Endodermal cell (in vitro differentiated cells): ENCODE results near the gene LANCL2. TPM values are rescaled to one million over a fixed set of nuclear protein-coding genes. Genes with fewer than 3 reads are reported as not detected.
"Not testable (repeated sequence)": the region's sequence is repeated elsewhere in the genome, so short reads cannot be mapped to it uniquely, and the experiment has no call there.

ENCODE experiments used
- DNase-seq: peaks from one replicate; pipeline ENCODE4 v3.0.0-alpha.2; 2017
- H3K27ac ChIP-seq: 2 replicates; pipeline ENCODE4 v1.5.1; 2013; ENCODE audit warnings: mild to moderate bottlenecking, low read depth, low read length, moderate library complexity
- H3K27me3 ChIP-seq: 2 replicates; pipeline ENCODE4 v1.6.1; 2013; ENCODE audit warnings: mild to moderate bottlenecking, low read length, moderate library complexity; ENCODE audit not compliant: insufficient read depth, control insufficient read depth, poor library complexity, severe bottlenecking
- H3K36me3 ChIP-seq: 2 replicates; pipeline ENCODE4 v1.7.0; 2013; ENCODE audit warnings: mild to moderate bottlenecking, low read length, moderate library complexity; ENCODE audit not compliant: control insufficient read depth, insufficient read depth
- H3K4me1 ChIP-seq: one replicate; pipeline ENCODE4 v1.7.0; 2013; ENCODE audit warnings: low read length; ENCODE audit not compliant: control insufficient read depth, insufficient read depth
- H3K4me3 ChIP-seq: 2 replicates; pipeline ENCODE4 v1.5.1; 2013; ENCODE audit warnings: mild to moderate bottlenecking, low read length, moderate library complexity
- H3K9ac ChIP-seq: 2 replicates; pipeline ENCODE4 v1.6.1; 2013; ENCODE audit warnings: mild to moderate bottlenecking, low read length, moderate library complexity; ENCODE audit not compliant: poor library complexity, severe bottlenecking; ENCODE audit errors: extremely low read depth
- H3K9me3 ChIP-seq: 2 replicates; pipeline ENCODE4 v1.6.1; 2013; ENCODE audit warnings: mild to moderate bottlenecking, low read length, moderate library complexity; ENCODE audit not compliant: control insufficient read depth
- H3K27ac Mint-ChIP-seq: 2 replicates; pipeline ENCODE4 v1.8.0; 2020; ENCODE audit warnings: mixed read lengths
- H3K27me3 Mint-ChIP-seq: 2 replicates; pipeline ENCODE4 v1.8.0; 2021; ENCODE audit warnings: mild to moderate bottlenecking, mixed read lengths; ENCODE audit not compliant: insufficient read depth
- H3K36me3 Mint-ChIP-seq: 2 replicates; pipeline ENCODE4 v1.8.0; 2020; ENCODE audit warnings: low read depth, mixed read lengths
- H3K4me1 Mint-ChIP-seq: 2 replicates; pipeline ENCODE4 v1.8.0; 2020; ENCODE audit warnings: mixed read lengths
- H3K4me3 Mint-ChIP-seq: 2 replicates; pipeline ENCODE4 v1.8.0; 2020; ENCODE audit warnings: mild to moderate bottlenecking, moderate library complexity, mixed read lengths
- H3K9me3 Mint-ChIP-seq: 2 replicates; pipeline ENCODE4 v1.8.0; 2020; ENCODE audit warnings: mild to moderate bottlenecking, mixed read lengths
- WGBS, 2 experiments: methylation state at CpG; one replicate each; pipeline versions ENCODE4 v1.1.5 to v1.1.7; 2013; ENCODE audit warnings: missing lambda C conversion rate in 2 of 2, mixed read lengths in 1 of 2; ENCODE audit not compliant: insufficient coverage in 1 of 2, insufficient read length in 1 of 2; 5-methylcytosine and 5-hydroxymethylcytosine counted together
- total RNA-seq, 2 donors: library from RNA; stranded (reverse); fragmentation: NEBNext Ultra II Directional in 1 of 2; extraction: Animal tissue kit (Norgen Biotek cat#: 25700) in 1 of 2; gene quantifications; 2 replicates in 1 of 2; 3 replicates in 1 of 2; pipeline ENCODE4 v1.2.1, GENCODE V29; 2021
- TF ChIP-seq, protein P1 (sequence below): fragments of 200-600 bp; sonication (generic); conservative IDR thresholded peaks from 2 replicates; pipeline ENCODE4 v1.5.0; 2021; ENCODE audit warnings: antibody characterized with exemption, mild to moderate bottlenecking

Gene LANCL2
- total RNA-seq, 2 donors from 2014 or later = 9.4 to 17.7 TPM

DNA sequence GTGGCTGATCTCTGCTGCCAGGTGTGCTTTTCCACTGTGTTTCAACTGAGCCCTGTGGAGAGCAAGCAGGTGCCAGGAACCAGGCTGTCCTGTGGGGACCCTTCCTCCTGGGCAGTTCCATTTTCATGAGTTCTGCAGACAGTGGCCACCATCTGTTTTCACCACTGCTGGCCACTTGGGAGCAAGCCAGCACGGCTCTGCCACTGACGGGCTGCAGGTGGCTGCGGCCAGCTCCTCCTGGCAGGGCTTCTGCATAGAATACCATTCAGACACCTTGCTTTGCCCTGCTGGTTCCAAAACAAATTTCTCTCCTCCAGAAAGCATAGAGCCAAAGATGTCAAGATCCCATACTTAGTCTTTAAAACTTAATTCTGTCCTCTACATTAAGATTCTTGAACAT is 48.3 kb downstream of the LANCL2 start:
- Histone ChIP-seq H3K36me3 (peaks cover 19% of the 10 kb centered on the region), H3K4me1 (no peaks in the 10 kb centered on the region), H3K4me3 (no peak overlapping the region), H3K9me3 (no peaks in the 10 kb centered on the region), H3K27ac (no peak overlapping the region), H3K9ac (no peak overlapping the region), H3K27me3 (no peaks in the 10 kb centered on the region)
- H3K36me3 Mint-ChIP-seq = peaks cover 26% of the 10 kb centered on the region
- H3K4me3 Mint-ChIP-seq = no peak overlapping the region
- no peaks in the 10 kb centered on the region for H3K4me1 Mint-ChIP-seq
- H3K27ac Mint-ChIP-seq = no peak overlapping the region
- 90 to 100% methylated on average over 1 to 3 of the region's 3 CpGs for WGBS, 2 experiments
- TF ChIP-seq, protein P1, sequence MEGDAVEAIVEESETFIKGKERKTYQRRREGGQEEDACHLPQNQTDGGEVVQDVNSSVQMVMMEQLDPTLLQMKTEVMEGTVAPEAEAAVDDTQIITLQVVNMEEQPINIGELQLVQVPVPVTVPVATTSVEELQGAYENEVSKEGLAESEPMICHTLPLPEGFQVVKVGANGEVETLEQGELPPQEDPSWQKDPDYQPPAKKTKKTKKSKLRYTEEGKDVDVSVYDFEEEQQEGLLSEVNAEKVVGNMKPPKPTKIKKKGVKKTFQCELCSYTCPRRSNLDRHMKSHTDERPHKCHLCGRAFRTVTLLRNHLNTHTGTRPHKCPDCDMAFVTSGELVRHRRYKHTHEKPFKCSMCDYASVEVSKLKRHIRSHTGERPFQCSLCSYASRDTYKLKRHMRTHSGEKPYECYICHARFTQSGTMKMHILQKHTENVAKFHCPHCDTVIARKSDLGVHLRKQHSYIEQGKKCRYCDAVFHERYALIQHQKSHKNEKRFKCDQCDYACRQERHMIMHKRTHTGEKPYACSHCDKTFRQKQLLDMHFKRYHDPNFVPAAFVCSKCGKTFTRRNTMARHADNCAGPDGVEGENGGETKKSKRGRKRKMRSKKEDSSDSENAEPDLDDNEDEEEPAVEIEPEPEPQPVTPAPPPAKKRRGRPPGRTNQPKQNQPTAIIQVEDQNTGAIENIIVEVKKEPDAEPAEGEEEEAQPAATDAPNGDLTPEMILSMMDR = no peak
- DNase-seq = no peak
- no peaks in the 10 kb centered on the region for H3K9me3 Mint-ChIP-seq
- H3K27me3 Mint-ChIP-seq = no peaks in the 10 kb centered on the region

DNA sequence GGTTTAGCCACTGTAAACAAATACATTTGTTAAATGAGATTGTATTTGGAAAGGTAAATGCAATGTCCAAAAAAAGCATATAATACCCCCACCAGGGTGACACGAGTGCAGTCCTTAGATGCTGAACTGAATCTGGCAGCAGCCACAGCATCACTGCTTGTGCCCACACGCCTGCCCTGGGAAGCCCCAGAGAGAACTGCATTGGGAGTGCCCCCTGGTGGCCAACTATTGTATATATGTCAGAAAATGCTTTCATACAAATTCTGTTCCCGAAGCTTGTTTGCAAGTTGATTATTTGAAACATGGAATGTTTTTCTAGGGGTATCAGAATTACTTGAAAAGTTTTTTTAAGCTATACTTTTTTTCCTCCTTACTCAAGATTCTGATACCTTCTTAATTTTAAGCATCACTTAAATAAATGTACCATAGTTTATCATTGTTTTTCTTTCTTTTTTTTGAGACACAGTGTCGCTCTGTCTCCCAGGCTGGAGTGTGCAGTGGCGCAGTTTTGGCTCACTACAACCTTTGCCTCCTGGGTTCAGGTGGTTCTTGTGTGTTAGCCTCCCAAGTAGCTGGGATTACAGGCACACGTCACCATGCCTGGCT is 50.1 kb downstream of the LANCL2 start:
- H3K36me3 ChIP-seq = peaks cover 19% of the 10 kb centered on the region
- no peak overlapping the region for H3K9ac ChIP-seq
- H3K27me3 ChIP-seq = no peaks in the 10 kb centered on the region
- no peak overlapping the region for H3K4me3 ChIP-seq
- H3K27ac ChIP-seq = no peak overlapping the region
- Mint-ChIP-seq H3K27ac (no peak overlapping the region), H3K4me3 (no peak overlapping the region), H3K36me3 (peaks cover 17% of the 10 kb centered on the region), H3K27me3 (no peaks in the 10 kb centered on the region), H3K4me1 (peaks cover 3% of the 10 kb centered on the region), H3K9me3 (no peaks in the 10 kb centered on the region)
- WGBS, 2 experiments = 58 to 68% methylated on average over 5 to 6 of the region's 6 CpGs
- H3K4me1 ChIP-seq = no peaks in the 10 kb centered on the region
- TF ChIP-seq, protein P1 = peak; percentile 92
- peak; percentile 94 for DNase-seq
- no peaks in the 10 kb centered on the region for H3K9me3 ChIP-seq

DNA sequence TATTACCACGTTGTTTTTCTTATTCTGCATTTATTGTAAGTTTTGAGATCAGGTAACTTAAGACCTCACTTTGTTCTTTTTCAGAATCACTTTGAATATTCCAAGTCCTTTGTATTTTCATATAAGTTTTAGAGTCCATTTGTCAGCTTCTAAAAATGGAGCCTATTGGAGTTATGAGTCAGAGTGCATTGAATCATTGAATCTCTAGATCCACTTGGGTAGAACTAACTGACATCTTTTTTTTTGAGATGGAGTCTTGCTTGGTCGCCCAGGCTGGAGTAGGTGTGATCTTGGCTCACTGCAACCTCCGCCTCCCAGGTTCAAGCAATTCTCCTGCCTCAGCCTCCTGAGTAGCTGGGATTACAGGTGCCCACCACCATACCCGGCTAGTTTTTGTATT is 52.3 kb downstream of the LANCL2 start:
- not testable (repeated sequence) for H3K27ac ChIP-seq, H3K4me1 ChIP-seq, H3K4me3 Mint-ChIP-seq, H3K9me3 Mint-ChIP-seq, DNase-seq, H3K4me3 ChIP-seq, H3K9me3 ChIP-seq, H3K27me3 ChIP-seq, H3K27me3 Mint-ChIP-seq, H3K9ac ChIP-seq, H3K4me1 Mint-ChIP-seq, H3K27ac Mint-ChIP-seq, H3K36me3 ChIP-seq
- H3K36me3 Mint-ChIP-seq = peaks cover 11% of the 10 kb centered on the region
- WGBS, 2 experiments = 93 to 96% methylated on average over 4 of the region's 4 CpGs

DNA sequence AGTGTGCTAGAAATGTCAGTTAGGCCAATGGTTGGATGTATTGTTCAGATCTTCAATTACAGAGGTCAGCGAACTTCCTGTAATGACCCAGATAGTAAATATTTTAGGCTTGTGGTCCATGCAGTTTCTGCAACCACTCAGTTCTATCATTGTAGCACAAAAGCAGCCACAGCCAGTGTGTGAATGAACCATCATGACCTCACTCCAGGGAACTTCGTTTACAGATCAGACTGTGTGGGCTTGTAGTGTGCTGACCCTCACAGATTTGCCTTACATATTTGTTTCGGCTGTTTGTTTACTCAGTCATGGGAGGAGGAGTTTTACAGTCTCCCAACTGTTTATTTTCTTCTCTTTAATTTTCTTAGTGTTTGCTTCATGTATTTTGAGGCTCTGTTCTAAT is 55.4 kb downstream of the LANCL2 start:
- no peak overlapping the region for H3K4me3 ChIP-seq
- peaks cover 12% of the 10 kb centered on the region for H3K4me1 Mint-ChIP-seq
- no peak overlapping the region for H3K27ac ChIP-seq

More for the DNA sequence above, 55.4 kb downstream of the LANCL2 start:
- peaks cover 2% of the 10 kb centered on the region for H3K36me3 ChIP-seq
- no peak overlapping the region for H3K27ac Mint-ChIP-seq
- H3K27me3 Mint-ChIP-seq = no peaks in the 10 kb centered on the region
- TF ChIP-seq, protein P1 = no peak
- 65 to 77% methylated on average over 3 of the region's 3 CpGs for WGBS, 2 experiments
- no peaks in the 10 kb centered on the region for H3K4me1 ChIP-seq
- H3K9me3 ChIP-seq = no peaks in the 10 kb centered on the region
- no peaks in the 10 kb centered on the region for H3K27me3 ChIP-seq
- H3K9me3 Mint-ChIP-seq = no peaks in the 10 kb centered on the region
- no peak for DNase-seq
- peaks cover 16% of the 10 kb centered on the region for H3K36me3 Mint-ChIP-seq
- no peak overlapping the region for H3K9ac ChIP-seq
- no peak overlapping the region for H3K4me3 Mint-ChIP-seq
